Dendritic cell treated with granulocyte-macrophage colony-stimulating factor and Interleukin-4, amounts not matched to agents 40 ng/mL and 50 ng/mL, for 4 days (primary cell): Measurements from ENCODE around the gene TRAPPC3.
A peak's percentile ranks its signal among the peaks of the same experiment; 100 is the strongest.

Source experiments
- H3K27ac Mint-ChIP-seq: one replicate; pipeline ENCODE4 v1.8.0; 2022; ENCODE audit warnings: mild to moderate bottlenecking, mixed read lengths
- H3K27me3 Mint-ChIP-seq: one replicate; pipeline ENCODE4 v1.8.0; 2022; ENCODE audit warnings: mild to moderate bottlenecking, mixed read lengths
- H3K36me3 Mint-ChIP-seq: one replicate; pipeline ENCODE4 v1.8.0; 2022; ENCODE audit warnings: low read depth, mixed read lengths
- H3K4me1 Mint-ChIP-seq: one replicate; pipeline ENCODE4 v1.8.0; 2022; ENCODE audit warnings: low read depth, mixed read lengths
- H3K4me3 Mint-ChIP-seq: one replicate; pipeline ENCODE4 v1.8.0; 2022; ENCODE audit warnings: mild to moderate bottlenecking, moderate library complexity, mixed read lengths
- H3K9me3 Mint-ChIP-seq: one replicate; pipeline ENCODE4 v1.8.0; 2022; ENCODE audit warnings: mixed read lengths
- intact Hi-C: fragments of 100-400 bp; cut with micrococcal nuclease; formaldehyde crosslinking; loops from one replicate; pipeline ENCODE4 v1.15.0; 2022

TRAPPC3 gene

DNA sequence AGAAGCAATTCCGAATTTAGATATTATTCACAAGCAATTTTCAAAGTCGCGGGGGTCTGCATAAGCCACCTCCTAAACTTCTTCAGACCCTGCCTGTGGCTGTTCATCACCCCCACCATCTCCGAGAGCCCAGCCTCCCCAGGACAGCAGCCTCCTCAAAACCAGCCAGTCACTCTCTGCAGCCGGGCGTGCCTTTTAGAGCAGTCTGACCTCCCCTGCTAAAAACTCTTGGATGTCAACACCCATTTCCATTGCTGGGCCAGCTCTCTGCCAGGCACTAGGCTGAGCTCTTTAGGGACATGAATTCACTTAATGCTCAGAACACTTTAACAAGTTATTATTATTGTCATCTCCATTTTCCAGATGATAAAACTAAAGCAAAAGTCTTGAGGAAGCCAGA is 48.9 kb downstream of the TRAPPC3 start:
- Mint-ChIP-seq H3K36me3 (peaks cover 24% of the 10 kb centered on the region), H3K27ac (no peak overlapping the region), H3K4me3 (no peak overlapping the region), H3K9me3 (no peaks in the 10 kb centered on the region), H3K4me1 (peaks cover 34% of the 10 kb centered on the region), H3K27me3 (no peaks in the 10 kb centered on the region)
- intact Hi-C loops: loop anchor here (1.0 to 5.0 kb wide), 4 partner anchors 34 to 187 kb away; partner anchors contain the start of gene TRAPPC3

DNA sequence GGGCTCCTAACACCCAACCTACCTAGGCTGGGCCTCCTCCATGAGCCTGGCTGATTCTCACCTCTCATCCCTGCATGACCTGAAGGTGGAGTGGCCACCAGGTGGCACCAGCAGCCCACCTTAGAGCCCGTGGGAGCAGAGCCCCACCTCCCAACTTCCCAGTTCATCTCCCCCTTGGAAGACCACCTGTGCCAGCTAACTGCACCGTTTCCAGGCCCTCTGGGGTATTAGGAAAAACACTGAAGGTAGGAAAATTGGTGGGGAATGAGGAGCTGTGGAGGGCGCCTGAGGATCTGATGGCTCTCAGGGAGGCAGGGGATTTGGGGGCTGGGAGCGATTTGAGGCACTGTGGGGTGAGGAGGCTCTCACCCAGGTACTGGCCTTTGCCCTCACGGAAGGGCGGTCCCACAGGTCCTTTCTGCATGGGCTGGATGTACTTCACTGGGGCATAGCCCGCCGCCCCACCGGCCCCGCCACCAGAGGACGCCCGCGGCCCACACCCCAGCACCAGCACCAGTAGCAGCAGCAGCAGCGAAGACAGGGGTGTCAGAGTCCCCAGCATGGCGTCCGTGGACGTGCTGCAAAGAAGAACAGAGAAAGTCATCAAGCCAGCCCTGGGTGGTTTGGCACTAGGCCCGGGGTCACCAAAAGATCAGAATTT is 49.5 kb downstream of the TRAPPC3 start:
- intact Hi-C loops: loop anchor here (1.0 to 5.0 kb wide), 4 partner anchors 35 to 187 kb away; partner anchors contain the start of gene TRAPPC3
- Mint-ChIP-seq H3K36me3 (peaks cover 27% of the 10 kb centered on the region), H3K27me3 (no peaks in the 10 kb centered on the region), H3K4me1 (peaks cover 37% of the 10 kb centered on the region), H3K9me3 (no peaks in the 10 kb centered on the region), H3K4me3 (no peak overlapping the region), H3K27ac (no peak overlapping the region)

DNA sequence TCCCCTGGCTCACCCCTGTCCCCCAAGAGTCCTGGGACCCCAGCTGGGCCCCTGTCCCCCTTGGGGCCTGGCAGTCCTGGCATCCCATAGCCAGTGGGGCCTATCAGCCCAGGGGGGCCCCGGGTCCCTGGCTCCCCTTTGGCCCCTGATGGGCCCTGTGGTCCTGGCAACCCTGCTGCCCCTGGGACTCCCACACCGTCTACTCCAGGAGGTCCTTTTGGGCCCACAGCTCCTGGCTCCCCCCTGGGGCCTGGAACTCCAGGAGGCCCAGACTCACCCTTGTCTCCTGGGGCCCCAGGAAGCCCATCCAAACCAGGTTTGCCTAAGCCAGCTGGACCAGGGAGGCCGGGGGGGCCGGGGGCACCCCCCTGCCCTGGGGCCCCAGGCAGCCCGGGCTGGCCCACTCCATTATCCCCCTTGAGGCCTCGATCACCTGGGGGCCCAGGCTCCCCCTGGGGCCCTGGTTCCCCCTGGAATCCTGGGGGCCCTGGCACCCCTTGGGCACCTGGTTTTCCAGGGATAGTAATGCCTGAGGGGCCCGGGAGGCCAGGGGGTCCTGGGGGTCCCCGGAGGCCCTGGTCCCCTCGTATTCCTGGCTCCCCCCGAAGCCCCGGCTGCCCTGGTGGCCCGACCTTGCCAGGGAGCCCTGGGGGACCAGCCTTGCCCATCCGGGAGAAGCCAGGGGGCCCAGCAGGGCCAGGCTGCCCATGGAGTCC is 50.5 kb downstream of the TRAPPC3 start:
- Mint-ChIP-seq H3K4me3 (no peak overlapping the region), H3K27ac (no peak overlapping the region), H3K9me3 (no peaks in the 10 kb centered on the region), H3K36me3 (peaks cover 37% of the 10 kb centered on the region), H3K4me1 (peaks cover 47% of the 10 kb centered on the region), H3K27me3 (no peaks in the 10 kb centered on the region)
- intact Hi-C loops: no loop called here

DNA sequence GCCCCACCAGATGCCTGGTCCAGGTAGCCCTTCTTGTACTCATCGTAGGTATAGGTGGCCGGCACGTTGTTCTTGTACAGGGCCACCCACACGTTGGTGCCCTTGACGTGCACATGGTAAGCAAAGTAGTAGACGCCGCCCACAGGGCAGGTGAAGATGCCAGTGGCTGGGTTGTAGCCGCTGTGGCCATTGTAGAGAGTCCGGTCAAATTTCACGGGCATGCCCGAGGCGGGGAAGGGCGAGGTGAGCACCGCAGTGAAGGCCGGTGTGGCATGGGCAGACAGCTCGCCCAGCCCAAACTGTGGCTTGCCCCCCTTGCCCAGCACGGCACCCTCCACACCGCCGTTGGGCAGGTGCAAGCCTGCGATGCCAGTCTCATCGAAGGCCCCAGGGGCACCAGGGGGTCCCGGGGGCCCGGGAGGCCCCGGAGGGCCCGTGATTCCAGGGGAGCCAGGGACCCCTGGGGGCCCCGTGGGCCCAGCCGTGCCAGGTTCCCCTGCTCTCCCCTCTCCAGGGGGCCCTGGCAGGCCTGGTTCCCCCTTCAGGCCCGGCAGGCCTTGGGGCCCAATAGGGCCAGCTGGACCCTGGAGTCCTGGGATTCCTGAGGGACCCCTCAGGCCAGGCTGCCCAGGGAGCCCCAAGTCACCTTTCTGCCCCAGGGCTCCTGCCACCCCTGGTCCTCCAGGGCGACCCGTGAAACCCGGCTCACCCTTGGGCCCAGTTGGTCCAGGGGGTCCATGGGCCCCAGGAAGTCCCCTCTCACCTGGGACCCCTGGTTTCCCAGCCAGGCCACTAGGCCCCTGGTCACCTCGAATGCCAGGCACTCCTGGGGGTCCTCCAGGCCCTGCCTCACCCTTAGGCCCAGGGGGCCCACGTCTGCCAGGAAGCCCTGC is 51.3 kb downstream of the TRAPPC3 start:
- intact Hi-C loops: no loop called here
- peaks cover 56% of the 10 kb centered on the region for H3K4me1 Mint-ChIP-seq
- H3K27ac Mint-ChIP-seq: peak overlapping the region; percentile 89
- H3K27me3 Mint-ChIP-seq: no peaks in the 10 kb centered on the region
- no peaks in the 10 kb centered on the region for H3K9me3 Mint-ChIP-seq
- H3K36me3 Mint-ChIP-seq: peaks cover 45% of the 10 kb centered on the region
- no peak overlapping the region for H3K4me3 Mint-ChIP-seq

DNA sequence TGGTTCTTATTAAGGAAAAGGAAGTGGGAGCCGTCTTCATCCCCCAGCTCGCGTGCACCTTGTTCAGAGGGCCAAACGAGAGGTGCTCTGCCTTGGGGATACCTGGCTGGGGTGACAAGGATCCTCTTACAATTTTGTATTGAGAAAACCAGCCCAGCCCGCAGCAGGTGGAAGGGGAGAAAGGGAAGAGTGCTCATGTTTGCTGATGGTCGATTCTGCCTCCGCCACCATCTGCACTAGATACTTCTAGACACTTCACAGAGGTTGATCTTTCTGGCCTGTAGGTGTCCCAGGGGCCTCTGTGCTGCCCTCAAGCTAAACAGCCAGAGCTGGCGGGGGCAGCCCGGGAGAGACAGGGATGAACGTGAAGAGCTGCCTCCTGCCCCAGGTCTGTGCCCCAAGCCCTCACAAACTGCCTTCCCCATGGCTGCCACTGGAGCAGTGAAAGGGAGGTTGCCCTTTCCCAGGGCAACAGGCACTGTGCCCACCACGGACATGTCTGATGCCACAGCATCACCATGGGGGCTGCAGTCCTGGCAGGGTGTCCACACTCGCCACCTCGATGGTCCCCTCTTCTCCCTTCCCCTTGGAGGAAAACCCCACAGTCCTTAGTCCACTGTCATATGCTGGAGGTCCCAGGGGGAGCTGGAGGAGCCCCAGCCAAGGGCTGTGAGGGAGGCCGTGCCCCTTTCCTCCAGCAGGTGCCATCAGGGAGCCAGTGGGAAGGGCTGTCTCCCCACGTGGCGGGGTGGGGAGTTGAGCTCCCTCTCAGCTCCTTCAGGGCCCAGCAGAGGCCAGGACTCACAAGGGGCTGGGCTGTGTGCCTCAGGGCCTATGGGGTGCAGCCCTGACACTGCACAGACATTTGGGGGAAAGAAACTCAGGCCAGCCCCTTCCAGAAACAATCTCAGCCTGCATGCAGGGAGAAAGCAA is 52.5 kb downstream of the TRAPPC3 start:
- H3K4me3 Mint-ChIP-seq: no peak overlapping the region
- peak overlapping the region; percentile 89 for H3K27ac Mint-ChIP-seq
- intact Hi-C loops: no loop called here
- peaks cover 68% of the 10 kb centered on the region for H3K4me1 Mint-ChIP-seq
- no peaks in the 10 kb centered on the region for H3K9me3 Mint-ChIP-seq
- H3K36me3 Mint-ChIP-seq: peaks cover 57% of the 10 kb centered on the region
- H3K27me3 Mint-ChIP-seq: no peaks in the 10 kb centered on the region

DNA sequence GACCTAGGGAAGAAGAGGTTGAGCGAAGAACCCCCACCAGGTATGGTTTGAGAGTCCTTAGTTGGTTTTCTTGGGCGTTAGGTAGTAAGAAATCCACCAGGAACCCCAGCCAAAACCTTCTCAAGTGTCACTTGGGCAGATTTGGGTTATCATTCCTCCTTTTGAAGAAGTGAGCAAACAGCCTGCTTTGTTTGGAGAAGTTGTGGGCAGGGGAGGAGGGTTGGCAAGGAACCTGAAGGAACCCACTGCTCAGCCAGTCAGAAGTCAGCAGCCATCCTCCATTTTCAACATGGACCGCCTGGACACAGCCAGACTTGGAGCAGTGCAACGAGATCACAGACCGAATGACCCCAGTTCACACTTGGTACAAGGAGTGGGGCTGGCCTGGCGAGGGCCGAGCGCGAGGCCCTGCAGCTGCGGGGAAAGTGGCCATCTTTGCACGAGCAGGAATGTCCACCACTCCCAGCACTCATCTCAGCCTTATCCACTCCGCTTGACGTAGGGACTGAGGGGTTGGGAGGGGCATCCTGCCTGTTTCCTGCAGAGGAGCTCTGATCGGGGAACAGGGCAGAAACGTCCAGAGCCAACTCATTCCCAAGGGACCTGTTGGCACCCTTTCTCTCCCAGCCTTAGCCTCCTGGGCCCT is 53.4 kb downstream of the TRAPPC3 start:
- H3K4me3 Mint-ChIP-seq: no peak overlapping the region
- H3K27me3 Mint-ChIP-seq: no peaks in the 10 kb centered on the region
- peaks cover 75% of the 10 kb centered on the region for H3K4me1 Mint-ChIP-seq
- no peaks in the 10 kb centered on the region for H3K9me3 Mint-ChIP-seq
- H3K27ac Mint-ChIP-seq: peak overlapping the region; percentile 89
- peaks cover 66% of the 10 kb centered on the region for H3K36me3 Mint-ChIP-seq
- intact Hi-C loops: no loop called here

DNA sequence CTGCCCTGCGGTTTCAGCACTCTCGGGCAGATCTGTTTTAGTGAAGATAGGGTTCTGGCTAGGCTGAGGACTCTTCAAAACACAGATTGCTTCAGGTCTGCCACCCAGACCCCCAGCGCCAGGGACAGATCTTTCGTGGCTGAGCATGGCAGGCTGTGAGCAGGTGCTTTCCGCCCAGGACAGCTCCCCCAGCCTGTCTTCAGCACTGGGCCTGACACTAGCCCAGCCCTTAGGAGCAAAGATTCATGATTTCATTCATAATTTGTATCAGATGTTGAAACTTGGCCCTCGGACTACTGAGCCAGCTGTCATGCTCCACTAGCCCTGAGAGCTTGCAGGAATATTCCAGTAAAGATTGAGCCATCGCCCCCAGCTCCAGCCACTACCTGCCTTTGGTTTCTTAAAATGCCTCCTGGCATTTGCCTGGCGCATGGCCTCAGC is 54.6 kb downstream of the TRAPPC3 start:
- Mint-ChIP-seq H3K4me1 (peaks cover 72% of the 10 kb centered on the region), H3K36me3 (peaks cover 75% of the 10 kb centered on the region), H3K9me3 (no peaks in the 10 kb centered on the region), H3K27me3 (no peaks in the 10 kb centered on the region), H3K4me3 (no peak overlapping the region), H3K27ac (peak overlapping the region; percentile 89)
- intact Hi-C loops: no loop called here

DNA sequence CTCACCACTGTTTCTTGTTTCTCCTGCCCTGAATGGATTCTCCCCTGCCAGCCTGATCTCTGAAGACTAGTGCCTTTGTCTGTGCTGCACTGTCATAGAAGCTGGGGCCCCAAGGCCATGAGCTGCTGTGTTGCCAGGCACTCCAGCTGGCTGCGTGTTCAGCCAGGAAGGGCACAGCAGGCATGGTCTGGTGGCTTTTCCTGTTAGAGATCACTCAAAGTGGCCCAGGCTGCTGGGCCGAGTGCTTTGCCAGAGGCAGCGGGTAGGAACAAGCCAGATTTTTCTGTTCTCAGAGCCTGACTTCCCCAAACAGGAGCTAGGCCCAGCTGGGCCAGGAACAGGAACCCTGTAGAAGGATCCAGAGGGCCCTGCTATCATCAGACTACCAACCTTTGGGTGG is 55.4 kb downstream of the TRAPPC3 start:
- H3K36me3 Mint-ChIP-seq: peaks cover 82% of the 10 kb centered on the region
- intact Hi-C loops: no loop called here
- peaks cover 75% of the 10 kb centered on the region for H3K4me1 Mint-ChIP-seq
- H3K9me3 Mint-ChIP-seq: no peaks in the 10 kb centered on the region
- H3K27ac Mint-ChIP-seq: peak overlapping the region; percentile 89
- no peaks in the 10 kb centered on the region for H3K27me3 Mint-ChIP-seq
- peak overlapping the region; percentile 49 for H3K4me3 Mint-ChIP-seq

DNA sequence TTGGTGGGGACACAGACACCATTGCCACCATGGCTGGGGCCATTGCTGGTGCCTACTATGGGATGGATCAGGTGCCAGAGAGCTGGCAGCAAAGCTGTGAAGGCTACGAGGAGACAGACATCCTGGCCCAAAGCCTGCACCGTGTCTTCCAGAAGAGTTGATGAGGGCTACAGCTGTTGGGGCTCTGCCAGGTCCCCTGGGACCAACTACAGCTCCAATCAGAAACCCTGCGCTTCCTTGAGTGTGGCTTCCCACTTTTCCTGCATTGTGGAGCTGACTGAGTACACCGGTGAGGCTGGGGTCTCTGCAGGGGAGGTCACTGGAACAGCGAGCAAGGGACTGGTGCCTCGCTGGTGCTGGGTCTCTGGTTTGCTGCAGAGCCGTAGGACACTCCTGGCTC is 56.1 kb downstream of the TRAPPC3 start:
- Mint-ChIP-seq H3K27ac (peak overlapping the region; percentile 89), H3K36me3 (peaks cover 86% of the 10 kb centered on the region), H3K27me3 (no peaks in the 10 kb centered on the region), H3K4me1 (peaks cover 75% of the 10 kb centered on the region), H3K4me3 (peak overlapping the region; percentile 55), H3K9me3 (no peaks in the 10 kb centered on the region)
- intact Hi-C loops: no loop called here

DNA sequence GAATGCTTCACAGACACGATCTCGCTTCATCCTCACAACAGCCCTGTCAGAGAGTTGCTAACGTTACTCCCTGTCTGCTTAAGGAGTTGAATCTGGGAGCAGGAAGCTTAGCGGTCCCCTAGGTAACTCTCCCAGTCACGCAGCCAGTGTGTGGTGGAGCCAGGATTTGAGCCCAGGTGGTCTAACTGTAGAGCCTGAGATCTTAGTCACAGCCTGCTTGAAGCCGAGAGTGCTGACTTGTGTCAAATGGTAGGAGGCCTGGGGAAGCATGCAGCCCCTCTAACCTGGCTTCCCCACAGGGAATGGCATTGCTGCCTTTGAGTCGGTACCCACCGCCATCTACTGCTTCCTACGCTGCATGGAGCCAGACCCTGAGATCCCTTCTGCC is 56.5 kb downstream of the TRAPPC3 start:
- H3K4me3 Mint-ChIP-seq: no peak overlapping the region

DNA sequence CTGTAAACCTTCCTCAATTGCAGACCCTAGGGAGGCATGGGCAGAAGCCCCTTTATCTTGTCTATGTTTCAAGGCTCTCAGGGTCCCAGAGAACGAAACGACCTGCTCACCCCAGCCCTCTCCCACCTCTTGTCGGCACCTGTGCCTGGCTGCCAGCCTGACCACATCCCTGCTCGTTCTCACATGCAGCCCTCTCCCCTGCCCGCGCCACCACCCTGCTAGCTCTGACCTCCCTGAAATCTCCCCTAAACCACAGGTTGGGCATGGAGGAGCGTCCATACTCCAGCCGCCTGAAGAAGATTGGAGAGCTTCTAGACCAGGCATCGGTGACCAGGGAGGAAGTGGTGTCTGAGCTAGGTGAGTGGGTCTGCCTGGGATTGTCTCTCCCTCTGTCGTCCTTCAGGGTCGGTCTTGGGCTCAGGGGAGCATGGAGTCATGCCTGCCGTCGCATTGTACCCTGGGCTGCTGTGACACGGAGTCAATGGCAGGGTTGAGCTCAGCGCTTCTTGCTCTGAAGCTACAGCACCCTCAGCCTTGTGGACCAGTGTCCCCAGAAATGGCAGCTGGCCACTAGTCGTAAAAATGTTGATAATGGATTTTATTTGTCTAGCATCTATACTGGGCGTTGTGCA is 57.0 kb downstream of the TRAPPC3 start:
- peak overlapping the region; percentile 89 for H3K27ac Mint-ChIP-seq
- peaks cover 72% of the 10 kb centered on the region for H3K4me1 Mint-ChIP-seq
- peaks cover 80% of the 10 kb centered on the region for H3K36me3 Mint-ChIP-seq
- no peaks in the 10 kb centered on the region for H3K9me3 Mint-ChIP-seq
- H3K27me3 Mint-ChIP-seq: no peaks in the 10 kb centered on the region
- no peak overlapping the region for H3K4me3 Mint-ChIP-seq
- intact Hi-C loops: no loop called here

More for the DNA sequence above, 56.5 kb downstream of the TRAPPC3 start:
- H3K27me3 Mint-ChIP-seq: no peaks in the 10 kb centered on the region
- H3K27ac Mint-ChIP-seq: peak overlapping the region; percentile 89
- H3K36me3 Mint-ChIP-seq: peaks cover 85% of the 10 kb centered on the region
- intact Hi-C loops: no loop called here
- no peaks in the 10 kb centered on the region for H3K9me3 Mint-ChIP-seq
- peaks cover 75% of the 10 kb centered on the region for H3K4me1 Mint-ChIP-seq

DNA sequence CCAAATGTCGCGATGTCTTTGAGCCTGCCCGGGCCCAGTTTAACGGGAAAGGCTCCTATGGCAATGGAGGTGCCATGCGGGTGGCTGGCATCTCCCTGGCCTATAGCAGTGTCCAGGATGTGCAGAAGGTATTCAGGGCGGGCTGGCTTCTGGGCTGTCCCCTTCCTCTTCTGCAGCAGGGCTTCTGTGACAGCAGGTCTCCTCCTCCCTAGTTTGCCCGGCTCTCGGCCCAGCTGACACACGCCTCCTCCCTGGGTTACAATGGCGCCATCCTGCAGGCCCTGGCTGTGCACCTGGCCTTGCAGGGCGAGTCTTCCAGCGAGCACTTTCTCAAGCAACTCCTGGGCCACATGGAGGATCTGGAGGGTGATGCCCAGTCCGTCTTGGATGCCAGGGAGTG is 57.6 kb downstream of the TRAPPC3 start:
- H3K36me3 Mint-ChIP-seq: peaks cover 74% of the 10 kb centered on the region
- peak overlapping the region; percentile 89 for H3K27ac Mint-ChIP-seq
- H3K9me3 Mint-ChIP-seq: no peaks in the 10 kb centered on the region
- peaks cover 66% of the 10 kb centered on the region for H3K4me1 Mint-ChIP-seq
- no peaks in the 10 kb centered on the region for H3K27me3 Mint-ChIP-seq
- no peak overlapping the region for H3K4me3 Mint-ChIP-seq
- intact Hi-C loops: no loop called here
